GM19193 (cell line): Measurements from ENCODE around the gene WFDC10A.

Source experiments
- POLR2A ChIP-seq: IDR thresholded peaks from 4 replicates; pipeline ENCODE4 v1.6.1; 2011; ENCODE audit not compliant: insufficient read depth, insufficient read length; ENCODE audit errors: extremely low read depth

Gene WFDC10A

DNA sequence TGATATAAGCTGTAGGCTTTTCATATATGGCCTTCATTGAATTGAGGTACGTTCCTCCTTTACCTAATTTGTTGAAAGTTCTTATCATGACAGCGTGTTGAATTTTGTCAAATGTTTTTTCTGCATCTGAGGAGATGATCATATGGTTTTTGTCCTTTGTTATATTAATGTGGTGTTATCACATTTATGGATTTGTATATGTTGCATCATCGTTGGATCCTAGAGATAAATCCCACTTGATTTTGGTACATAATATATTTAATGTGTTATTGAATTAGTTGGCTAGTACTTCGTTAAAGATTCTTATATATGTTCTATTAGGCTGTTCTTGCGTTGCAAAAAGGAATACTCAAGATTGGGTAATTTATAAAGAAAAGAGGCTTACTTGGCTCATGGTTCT lies 10.1 kb downstream of the WFDC10A start:
- no peak for TF ChIP-seq POLR2A

- TF ChIP-seq POLR2A, result no peak
These were observed 17.3 kb downstream of the WFDC10A start for GRCh38 chr20:45646875-45647274.

DNA sequence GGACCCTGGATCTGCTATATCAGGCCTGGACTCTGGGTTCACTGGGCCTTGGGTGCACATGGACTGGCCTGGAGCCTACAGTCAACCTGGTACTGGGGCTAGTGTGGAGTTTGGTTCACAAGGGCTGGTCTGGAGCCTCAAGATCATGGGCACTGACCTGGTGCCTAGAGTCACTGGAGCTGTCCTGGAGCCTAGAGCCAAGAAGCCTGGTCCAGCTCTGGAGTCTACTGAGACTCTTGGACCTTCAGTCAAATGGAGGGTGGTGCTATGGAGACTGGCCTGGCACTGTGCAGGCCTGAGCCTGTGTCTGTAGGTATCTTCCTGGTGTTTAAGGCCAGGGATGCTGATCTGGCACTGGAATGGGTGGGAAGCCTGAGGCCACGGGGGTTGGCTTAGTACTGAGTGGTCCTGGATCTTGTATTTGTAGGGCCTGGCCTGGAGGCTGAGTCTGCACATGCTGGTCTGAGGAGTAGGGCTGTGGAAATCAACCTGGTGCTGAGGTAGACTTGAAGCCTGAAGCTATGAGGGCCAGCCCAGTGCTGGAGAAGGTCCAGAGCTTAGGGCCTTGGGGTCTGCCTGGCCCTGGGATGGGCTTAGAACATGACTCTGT lies 18.0 kb downstream of the WFDC10A start:
- TF ChIP-seq POLR2A, result no peak

DNA sequence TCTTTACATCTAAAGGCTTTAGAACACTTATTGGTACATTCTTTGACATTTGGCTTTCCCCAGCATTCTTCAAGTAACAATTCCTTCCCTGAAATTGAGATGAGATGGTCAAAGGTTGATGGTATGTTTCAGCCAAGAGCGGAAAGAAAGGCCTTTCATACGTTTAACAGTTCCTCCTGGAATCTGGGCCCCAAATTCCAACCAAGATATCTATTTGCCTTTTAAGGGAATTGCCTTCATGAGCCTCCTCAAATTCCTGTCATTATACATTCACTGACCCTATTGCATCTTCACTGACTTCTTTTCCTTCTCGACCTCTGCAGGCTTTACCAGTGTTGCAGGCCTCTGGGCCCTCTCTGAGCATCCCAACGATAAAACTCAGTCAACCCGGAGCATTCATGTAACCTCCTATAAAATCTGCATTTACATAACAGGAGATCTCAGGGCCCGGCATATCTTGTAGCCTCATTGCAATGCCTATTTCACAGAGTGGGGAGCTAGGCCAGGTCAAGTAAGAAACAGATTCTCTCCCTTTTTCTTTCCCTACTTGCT lies 19.8 kb downstream of the WFDC10A start:
- no peak for TF ChIP-seq POLR2A

GRCh38 chr20:45670139-45670538 lies 40.6 kb downstream of the WFDC10A start, which contains the start of gene WFDC11:
Gene WFDC11, minus strand, starts transcription at chr20:45670239. Its CDS starts 19,639 bp downstream, at chr20:45650600.
- no peak for TF ChIP-seq POLR2A

DNA sequence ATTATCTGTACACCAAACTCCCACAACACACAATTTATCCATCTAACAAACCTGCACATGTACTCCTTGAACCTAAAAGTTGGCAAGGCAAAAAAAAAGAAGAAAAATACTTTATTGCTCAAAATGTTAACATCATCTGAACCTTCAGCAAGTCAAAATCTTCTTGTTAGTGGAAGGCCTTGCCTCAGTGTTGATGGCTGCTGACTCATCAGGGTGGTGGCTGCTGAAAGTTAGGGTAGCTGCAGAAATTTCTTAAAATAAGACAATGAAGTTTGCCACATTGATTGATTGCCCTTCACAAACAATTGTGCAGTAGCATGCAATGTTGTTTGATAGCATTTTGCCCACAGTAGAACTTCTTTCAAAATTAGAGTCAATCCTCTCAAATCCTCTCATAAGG lies 43.2 kb downstream of the WFDC10A start:
- TF ChIP-seq POLR2A, result no peak

GRCh38 chr20:45679650-45680049 lies 50.1 kb downstream of the WFDC10A start:
- TF ChIP-seq POLR2A, result no peak
